Measurements from ENCODE around the gene LRP1B.

Gene LRP1B

DNA sequence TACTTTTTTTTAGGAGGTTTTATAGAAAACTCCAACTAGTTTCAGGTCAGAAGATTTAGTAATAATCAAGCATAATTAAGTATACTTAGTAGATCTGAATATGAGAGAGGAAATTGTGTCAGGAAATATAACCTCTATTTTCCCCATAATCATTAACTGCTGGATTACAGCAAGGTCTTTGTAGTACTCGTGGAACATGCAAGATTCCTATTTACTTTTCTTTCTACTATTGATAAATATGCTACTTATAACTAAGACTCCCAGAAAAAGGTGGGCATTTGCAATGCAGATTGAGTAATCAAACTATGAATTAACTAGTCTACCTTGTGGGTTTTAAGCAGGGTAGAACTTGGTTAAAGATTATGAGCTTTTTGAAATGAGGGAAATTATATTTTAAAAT lies 570.1 kb downstream of the LRP1B start:
- H3K36me3 ChIP-seq: no peaks in the 10 kb centered on the region
- no peak overlapping the region for H3K4me3 ChIP-seq (ENCODE audit: low read depth in 1 of 2, low read length in 1 of 2)
- H3K27me3 ChIP-seq: no peaks in the 10 kb centered on the region
- H3K4me1 ChIP-seq (ENCODE audit: control insufficient read depth in 1 of 2, insufficient read depth in 1 of 2, low read depth in 1 of 2, low read length in 1 of 2): no peaks in the 10 kb centered on the region
- TF ChIP-seq CTCF (IDR thresholded peaks at IDR 0.05): no peak
- no peak overlapping the region for H3K27ac ChIP-seq
- no peaks in the 10 kb centered on the region for H3K9me3 ChIP-seq

DNA sequence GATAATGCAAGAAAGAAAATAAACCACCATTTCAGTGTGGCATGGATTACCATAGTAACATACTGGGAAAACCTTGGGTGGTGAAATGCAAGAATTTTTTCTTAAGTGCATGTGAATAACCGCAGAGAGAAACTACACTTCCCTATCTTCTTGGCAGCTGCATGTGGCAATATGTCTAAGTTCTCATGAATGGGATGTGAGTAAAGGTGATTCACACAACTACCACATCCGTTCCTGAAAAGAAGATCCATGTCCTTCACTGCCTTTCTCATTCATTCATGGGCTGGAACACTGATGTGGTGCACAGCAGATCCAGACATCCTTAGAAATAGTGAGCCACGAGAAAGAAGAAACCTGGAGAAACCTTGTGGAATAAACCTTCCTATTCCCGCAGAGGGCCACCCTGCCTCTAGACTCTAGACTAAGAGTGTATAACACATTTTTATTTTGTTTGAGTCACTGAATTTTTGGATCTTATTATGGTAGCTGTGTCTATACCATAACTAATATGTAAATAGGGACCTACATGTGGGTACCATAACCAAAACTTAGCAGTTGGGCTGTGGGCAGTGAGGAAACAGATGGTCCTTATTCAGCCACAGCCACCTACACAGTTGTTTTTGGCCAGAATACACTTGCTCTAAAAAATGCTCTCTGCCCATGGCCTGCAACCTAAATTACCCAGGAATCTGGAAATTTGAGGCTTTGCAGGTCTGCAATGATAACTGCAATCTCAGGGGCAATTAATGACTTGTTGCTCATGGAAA lies 573.3 kb downstream of the LRP1B start:
- no peaks in the 10 kb centered on the region for H3K9me3 ChIP-seq
- no peaks in the 10 kb centered on the region for H3K36me3 ChIP-seq
- H3K27ac ChIP-seq: no peak overlapping the region
- H3K27me3 ChIP-seq: no peaks in the 10 kb centered on the region
- H3K4me1 ChIP-seq (ENCODE audit: control insufficient read depth in 1 of 2, insufficient read depth in 1 of 2, low read depth in 1 of 2, low read length in 1 of 2): no peaks in the 10 kb centered on the region
- no peak for TF ChIP-seq CTCF (IDR thresholded peaks at IDR 0.05)
- no peak overlapping the region for H3K4me3 ChIP-seq (ENCODE audit: low read depth in 1 of 2, low read length in 1 of 2)

- Histone ChIP-seq H3K9me3 (no peaks in the 10 kb centered on the region), H3K4me1 (ENCODE audit: control insufficient read depth in 1 of 2, insufficient read depth in 1 of 2, low read depth in 1 of 2, low read length in 1 of 2) (no peaks in the 10 kb centered on the region), H3K4me3 (ENCODE audit: low read depth in 1 of 2, low read length in 1 of 2) (no peak overlapping the region), H3K27me3 (no peaks in the 10 kb centered on the region), H3K36me3 (no peaks in the 10 kb centered on the region), H3K27ac (no peak overlapping the region)
- TF ChIP-seq CTCF (IDR thresholded peaks at IDR 0.05): no peak
These were observed 574.8 kb downstream of the LRP1B start for GRCh38 chr2:141555876-141556470.

DNA sequence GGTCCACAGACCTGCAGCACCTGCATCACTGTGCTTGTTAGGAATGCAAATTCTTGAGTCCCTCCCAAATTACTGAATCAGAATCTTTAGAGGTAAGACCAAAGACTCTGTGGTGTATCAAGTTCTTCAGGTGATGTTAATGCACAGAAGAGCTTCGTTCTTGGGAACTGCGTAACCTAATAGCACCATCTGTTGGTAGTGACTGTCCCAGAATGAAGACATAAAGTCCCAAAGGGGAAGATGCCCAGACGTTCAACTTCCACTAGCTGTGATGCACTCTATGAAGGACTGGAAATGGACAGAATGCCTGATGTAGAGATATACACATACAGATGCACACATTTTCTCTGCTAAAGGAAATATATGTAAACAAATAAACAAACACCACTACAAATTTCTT lies 576.0 kb downstream of the LRP1B start:
- H3K27ac ChIP-seq: no peak overlapping the region
- H3K9me3 ChIP-seq: no peaks in the 10 kb centered on the region
- no peaks in the 10 kb centered on the region for H3K36me3 ChIP-seq
- no peak for TF ChIP-seq CTCF (IDR thresholded peaks at IDR 0.05)
- H3K4me1 ChIP-seq (ENCODE audit: control insufficient read depth in 1 of 2, insufficient read depth in 1 of 2, low read depth in 1 of 2, low read length in 1 of 2): no peaks in the 10 kb centered on the region
- H3K27me3 ChIP-seq: no peaks in the 10 kb centered on the region
- H3K4me3 ChIP-seq (ENCODE audit: low read depth in 1 of 2, low read length in 1 of 2): no peak overlapping the region

- H3K27me3 ChIP-seq: no peaks in the 10 kb centered on the region
- H3K9me3 ChIP-seq: no peaks in the 10 kb centered on the region
- no peaks in the 10 kb centered on the region for H3K4me1 ChIP-seq (ENCODE audit: control insufficient read depth in 1 of 2, insufficient read depth in 1 of 2, low read depth in 1 of 2, low read length in 1 of 2)
- H3K27ac ChIP-seq: no peak overlapping the region
- H3K36me3 ChIP-seq: no peaks in the 10 kb centered on the region
- H3K4me3 ChIP-seq (ENCODE audit: low read depth in 1 of 2, low read length in 1 of 2): no peak overlapping the region
- TF ChIP-seq CTCF (IDR thresholded peaks at IDR 0.05): no peak
These were observed 596.0 kb downstream of the LRP1B start for GRCh38 chr2:141534666-141535362.

All from neutrophil (primary cell).